ENCODE results near the gene MRPS11.
"Not testable (repeated sequence)": the region's sequence is repeated elsewhere in the genome, so short reads cannot be mapped to it uniquely, and the experiment has no call there.

Gene MRPS11

DNA sequence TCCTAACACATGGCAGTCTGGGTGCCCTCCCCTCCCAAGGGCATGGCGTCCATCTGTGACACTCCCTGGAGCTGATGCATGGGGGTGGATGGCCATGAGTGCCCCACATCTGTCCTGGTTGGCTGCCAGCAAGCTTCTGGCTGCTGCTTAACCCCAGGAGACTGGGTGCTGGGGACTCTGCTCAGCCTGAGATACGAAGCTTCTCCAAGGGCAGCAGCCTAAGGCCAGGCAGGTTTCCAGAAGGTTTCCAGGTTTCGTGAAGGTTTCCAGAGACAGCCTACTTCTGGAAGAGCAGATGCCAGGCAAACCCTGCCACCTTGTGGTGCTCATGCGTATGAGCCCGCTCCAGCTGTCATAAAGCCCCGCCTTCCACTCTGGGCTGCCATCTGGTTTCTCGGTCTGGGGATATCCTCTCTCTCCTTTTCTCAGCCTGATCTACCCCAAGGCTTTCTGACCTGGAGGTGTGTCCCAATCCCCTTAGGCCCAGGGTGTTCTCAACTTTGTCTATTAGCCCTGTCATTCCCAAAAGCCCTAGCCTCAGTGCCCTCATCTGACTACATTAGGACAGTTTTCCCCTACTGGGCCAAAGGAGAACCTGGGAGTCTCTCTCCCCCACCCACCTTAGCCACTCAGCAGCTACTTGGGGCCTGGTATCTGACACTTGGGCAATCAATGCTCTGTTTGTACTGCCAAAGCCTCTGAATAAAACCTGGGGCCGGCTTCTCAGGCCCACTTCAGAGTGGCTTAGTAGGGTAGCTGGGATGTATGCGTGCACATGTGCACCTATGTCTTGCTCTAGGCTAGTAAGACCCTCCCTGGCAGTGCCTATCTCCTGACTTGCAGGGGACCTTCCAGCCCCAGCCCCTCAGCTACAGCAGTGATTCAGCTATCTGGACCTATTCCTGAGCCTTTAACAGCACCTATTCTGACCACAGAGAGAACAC, 12.4 kb upstream of the MRPS11 start:
- DNase-seq (ENCODE audit: low read depth), result peak; percentile 64
- H3K4me3 ChIP-seq (ENCODE audit: low read depth, low read length), result no peak overlapping the region
- TF ChIP-seq, protein P1, sequence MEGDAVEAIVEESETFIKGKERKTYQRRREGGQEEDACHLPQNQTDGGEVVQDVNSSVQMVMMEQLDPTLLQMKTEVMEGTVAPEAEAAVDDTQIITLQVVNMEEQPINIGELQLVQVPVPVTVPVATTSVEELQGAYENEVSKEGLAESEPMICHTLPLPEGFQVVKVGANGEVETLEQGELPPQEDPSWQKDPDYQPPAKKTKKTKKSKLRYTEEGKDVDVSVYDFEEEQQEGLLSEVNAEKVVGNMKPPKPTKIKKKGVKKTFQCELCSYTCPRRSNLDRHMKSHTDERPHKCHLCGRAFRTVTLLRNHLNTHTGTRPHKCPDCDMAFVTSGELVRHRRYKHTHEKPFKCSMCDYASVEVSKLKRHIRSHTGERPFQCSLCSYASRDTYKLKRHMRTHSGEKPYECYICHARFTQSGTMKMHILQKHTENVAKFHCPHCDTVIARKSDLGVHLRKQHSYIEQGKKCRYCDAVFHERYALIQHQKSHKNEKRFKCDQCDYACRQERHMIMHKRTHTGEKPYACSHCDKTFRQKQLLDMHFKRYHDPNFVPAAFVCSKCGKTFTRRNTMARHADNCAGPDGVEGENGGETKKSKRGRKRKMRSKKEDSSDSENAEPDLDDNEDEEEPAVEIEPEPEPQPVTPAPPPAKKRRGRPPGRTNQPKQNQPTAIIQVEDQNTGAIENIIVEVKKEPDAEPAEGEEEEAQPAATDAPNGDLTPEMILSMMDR (IDR thresholded peaks at IDR 0.05; ENCODE audit: control insufficient read depth, extremely low read depth, insufficient read depth), result peak; percentile 87

DNA sequence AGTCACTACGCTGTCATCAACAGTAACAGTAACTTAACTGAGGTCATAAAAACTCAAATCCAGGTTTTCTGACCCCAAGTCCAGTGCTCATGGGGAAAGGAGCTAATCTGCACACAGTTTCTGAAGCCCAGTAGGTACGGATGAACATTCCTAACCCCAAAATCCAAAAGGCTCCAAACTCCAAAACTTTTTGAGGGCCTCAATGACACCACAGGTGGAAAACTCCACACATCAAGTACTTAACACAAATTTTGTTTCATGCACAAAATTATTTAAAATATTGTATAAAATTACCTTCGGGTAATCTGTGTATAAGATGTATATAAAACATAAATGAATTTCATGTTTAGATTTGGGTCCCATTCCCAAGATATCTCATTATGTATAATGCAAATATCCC, 10.8 kb upstream of the MRPS11 start:
- TF ChIP-seq, protein P1 (IDR thresholded peaks at IDR 0.05; ENCODE audit: control insufficient read depth, extremely low read depth, insufficient read depth), result no peak
- DNase-seq (ENCODE audit: low read depth), result no peak
- H3K4me3 ChIP-seq (ENCODE audit: low read depth, low read length), result no peak overlapping the region

DNA sequence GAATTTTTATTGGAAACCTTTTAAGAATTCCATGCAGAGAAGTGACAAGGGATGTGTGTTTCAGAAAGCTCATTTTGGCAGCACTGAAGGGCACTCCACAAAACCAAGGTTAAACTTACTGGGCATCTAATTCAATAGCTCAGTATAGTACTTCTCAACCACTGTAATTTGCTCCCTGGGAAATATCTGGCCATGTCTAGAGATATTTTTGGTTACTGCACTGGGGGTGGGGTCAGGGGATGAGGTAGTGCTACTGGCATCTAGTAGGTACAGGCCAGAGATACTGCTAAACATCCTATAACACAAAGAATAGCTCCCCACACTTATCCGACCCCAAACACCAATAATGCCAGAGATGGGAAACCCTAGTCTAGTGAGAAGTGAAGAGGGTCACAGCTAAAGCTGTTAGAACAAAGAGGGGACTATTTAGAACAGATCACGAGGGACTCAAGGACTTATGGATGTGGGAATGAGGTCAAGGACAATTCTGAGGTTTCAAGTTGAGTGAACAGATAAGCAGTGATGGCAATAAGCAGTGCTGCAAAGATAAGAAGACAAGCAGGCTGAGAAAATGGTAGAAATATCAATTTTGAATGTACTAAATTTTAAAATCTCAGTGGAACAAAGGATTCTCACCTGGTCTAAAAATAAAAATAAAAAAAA, 3.5 kb upstream of the MRPS11 start:
- no peak overlapping the region for H3K4me3 ChIP-seq (ENCODE audit: low read depth, low read length)
- TF ChIP-seq, protein P1 (IDR thresholded peaks at IDR 0.05; ENCODE audit: control insufficient read depth, extremely low read depth, insufficient read depth), result no peak
- no peak for DNase-seq (ENCODE audit: low read depth)

DNA sequence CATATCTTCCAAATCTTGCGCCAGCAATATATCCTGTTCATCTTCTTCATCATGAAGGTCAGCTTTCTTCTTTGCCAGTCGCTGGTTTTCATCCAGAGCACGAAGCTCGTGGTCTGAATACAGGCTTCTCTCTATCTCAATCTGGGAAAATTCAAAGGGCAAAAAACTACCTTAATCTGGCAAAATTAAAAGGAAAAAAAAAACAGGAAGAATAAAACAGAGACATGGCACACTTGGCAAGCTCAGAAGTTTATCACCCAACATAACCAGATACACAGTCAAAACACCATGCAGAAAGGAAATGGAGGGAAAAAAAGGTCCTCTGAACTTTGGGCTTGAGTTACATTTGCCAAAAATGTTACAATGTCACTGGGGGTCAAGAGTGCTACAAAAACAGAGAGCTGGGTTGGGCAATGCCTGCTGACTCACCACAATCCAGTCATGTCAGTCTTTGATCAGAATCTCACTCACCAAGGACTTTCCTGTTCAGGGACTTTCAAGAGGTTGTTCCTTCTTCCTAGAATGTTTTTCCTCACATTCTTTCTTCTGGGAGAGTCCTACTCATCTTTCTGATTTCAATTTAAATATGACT, 1.8 kb upstream of the MRPS11 start:
- H3K4me3 ChIP-seq (ENCODE audit: low read depth, low read length), result peak overlapping the region; percentile 95
- TF ChIP-seq, protein P1 (IDR thresholded peaks at IDR 0.05; ENCODE audit: control insufficient read depth, extremely low read depth, insufficient read depth), result no peak
- no peak for DNase-seq (ENCODE audit: low read depth)

DNA sequence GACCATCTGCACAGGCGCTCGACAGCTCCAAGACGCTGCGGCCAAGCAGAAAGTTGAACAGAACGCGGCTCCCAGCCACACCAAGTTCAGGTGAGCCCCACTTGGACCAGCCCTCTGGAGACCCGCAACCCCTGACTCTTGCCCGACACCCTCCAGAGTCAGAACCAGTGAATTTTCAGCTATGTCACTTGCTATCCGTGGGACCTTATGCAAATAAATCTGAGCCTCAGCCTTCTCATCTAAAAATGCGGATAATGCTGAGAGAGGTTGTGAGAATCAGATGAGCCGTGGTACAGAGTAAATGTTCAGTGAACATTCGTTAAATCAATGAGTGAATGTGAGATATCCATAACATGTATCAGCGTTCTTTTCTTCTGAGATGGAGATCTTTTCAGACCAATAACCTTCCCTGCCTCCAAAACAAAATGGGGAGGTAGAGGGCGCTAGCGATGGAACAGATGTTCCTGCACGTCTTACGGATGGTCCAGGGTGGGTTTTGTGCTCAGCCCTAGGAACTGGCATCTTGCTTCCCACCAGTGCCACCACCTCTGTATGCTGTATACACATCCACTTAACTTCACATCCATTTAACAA, 524 bp downstream of the MRPS11 start:
- no peak for DNase-seq (ENCODE audit: low read depth)
- TF ChIP-seq, protein P1 (IDR thresholded peaks at IDR 0.05; ENCODE audit: control insufficient read depth, extremely low read depth, insufficient read depth), result peak; percentile 37; the same call in 1 of the 2 replicates
- peak overlapping the region; percentile 95 for H3K4me3 ChIP-seq (ENCODE audit: low read depth, low read length)

DNA sequence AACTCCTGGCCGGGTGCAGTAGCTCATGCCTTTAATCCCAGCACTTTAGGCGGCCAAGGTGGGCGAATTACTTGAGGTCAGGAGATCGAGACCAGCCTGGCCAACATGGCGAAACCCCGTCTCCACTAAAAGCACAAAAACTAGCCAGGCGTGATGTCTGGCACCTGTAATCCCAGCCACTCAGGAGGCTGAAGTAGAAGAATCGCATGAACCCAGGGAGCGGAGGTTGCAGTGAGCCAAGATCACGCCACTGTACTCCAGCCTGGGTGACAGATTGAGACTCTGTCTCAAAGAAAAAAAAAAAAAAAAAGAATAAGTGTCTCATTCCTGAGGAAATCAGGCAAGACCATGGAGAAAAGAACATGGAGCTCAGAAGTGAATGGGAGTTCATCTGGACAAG, 1.2 kb downstream of the MRPS11 start:
- not testable (repeated sequence) for DNase-seq (ENCODE audit: low read depth)
- peak overlapping the region; percentile 95 for H3K4me3 ChIP-seq (ENCODE audit: low read depth, low read length)

DNA sequence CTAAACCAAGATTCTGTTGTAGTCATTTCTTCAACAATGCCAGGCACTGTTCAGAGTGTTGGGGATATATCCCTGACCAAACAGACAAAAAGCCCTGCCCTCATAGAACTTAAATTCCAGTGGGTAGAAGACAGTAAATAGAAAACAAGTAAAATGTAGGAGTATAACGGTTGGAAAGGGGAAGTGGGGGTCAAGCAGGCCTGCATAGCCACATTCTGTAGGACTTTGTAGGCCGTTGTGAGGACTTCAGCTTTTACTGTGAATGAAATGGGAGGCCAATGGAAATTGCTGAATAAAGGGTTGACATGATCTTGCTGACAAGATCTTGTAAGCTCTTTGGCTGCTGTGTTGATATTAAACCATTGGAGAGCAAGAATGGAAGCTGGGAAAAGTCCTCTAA, 1.8 kb downstream of the MRPS11 start:
- no peak for DNase-seq (ENCODE audit: low read depth)
- TF ChIP-seq, protein P1 (IDR thresholded peaks at IDR 0.05; ENCODE audit: control insufficient read depth, extremely low read depth, insufficient read depth), result no peak
- no peak overlapping the region for H3K4me3 ChIP-seq (ENCODE audit: low read depth, low read length)

Data from LNCaP clone FGC (cell line).